ENCODE results near the gene ZFP36.

The ZFP36 gene

GRCh38 chr19:39382991-39383828 is 23.4 kb upstream of the ZFP36 start:
- H3K27ac ChIP-seq: peak overlapping the region; percentile 32
- no peak for DNase-seq (ENCODE audit: low read depth, low spot score)

GRCh38 chr19:39384839-39385568 is 21.6 kb upstream of the ZFP36 start:
- DNase-seq (ENCODE audit: low read depth, low spot score): no peak
- no peak overlapping the region for H3K27ac ChIP-seq

GRCh38 chr19:39385629-39386411 is 20.8 kb upstream of the ZFP36 start:
- no peak overlapping the region for H3K27ac ChIP-seq
- DNase-seq (ENCODE audit: low read depth, low spot score): no peak

GRCh38 chr19:39386557-39386956 is 20.1 kb upstream of the ZFP36 start:
- DNase-seq (ENCODE audit: low read depth, low spot score): no peak
- H3K27ac ChIP-seq: no peak overlapping the region

- DNase-seq (ENCODE audit: low read depth, low spot score): no peak
- H3K27ac ChIP-seq: no peak overlapping the region
Observed at GRCh38 chr19:39388657-39389056, 18.0 kb upstream of the ZFP36 start.

GRCh38 chr19:39389631-39390414 is 16.8 kb upstream of the ZFP36 start:
- peak overlapping the region; percentile 92 for H3K27ac ChIP-seq
- DNase-seq (ENCODE audit: low read depth, low spot score): no peak

- H3K27ac ChIP-seq: peak overlapping the region; percentile 92
- no peak for DNase-seq (ENCODE audit: low read depth, low spot score)
Observed at GRCh38 chr19:39390451-39390750, 16.2 kb upstream of the ZFP36 start.

GRCh38 chr19:39390751-39391437 is 15.8 kb upstream of the ZFP36 start, which contains the start of the genes MED29 and PAF1:
MED29 (plus strand) TSS chr19:39391378; CDS start chr19:39391423, 45 bp downstream.
PAF1 (minus strand) TSS chr19:39391106; CDS start chr19:39390864, 242 bp downstream.
- peak; percentile 97 for DNase-seq (ENCODE audit: low read depth, low spot score)
- H3K27ac ChIP-seq: peak within 1 kb of the TSS; percentile 92

- peak overlapping the region; percentile 99 for H3K27ac ChIP-seq
Observed at GRCh38 chr19:39397360-39398296, 9.0 kb upstream of the ZFP36 start.

GRCh38 chr19:39398297-39398864 is 8.3 kb upstream of the ZFP36 start:
- DNase-seq (ENCODE audit: low read depth, low spot score): peak; percentile 89
- H3K27ac ChIP-seq: peak overlapping the region; percentile 99

More at GRCh38 chr19:39397360-39398296, 9.0 kb upstream of the ZFP36 start:
- DNase-seq (ENCODE audit: low read depth, low spot score): no peak

GRCh38 chr19:39399668-39400050 is 7.0 kb upstream of the ZFP36 start:
- no peak for DNase-seq (ENCODE audit: low read depth, low spot score)
- peak overlapping the region; percentile 99 for H3K27ac ChIP-seq

- peak overlapping the region; percentile 99 for H3K27ac ChIP-seq
- DNase-seq (ENCODE audit: low read depth, low spot score): no peak
Observed at GRCh38 chr19:39400061-39400460, 6.6 kb upstream of the ZFP36 start.

GRCh38 chr19:39401070-39401548 is 5.5 kb upstream of the ZFP36 start:
- H3K27ac ChIP-seq: peak overlapping the region; percentile 100
- DNase-seq (ENCODE audit: low read depth, low spot score): no peak

GRCh38 chr19:39401549-39402345 is 4.9 kb upstream of the ZFP36 start:
- peak; percentile 89 for DNase-seq (ENCODE audit: low read depth, low spot score)
- peak overlapping the region; percentile 100 for H3K27ac ChIP-seq

GRCh38 chr19:39402346-39403300 is 4.0 kb upstream of the ZFP36 start:
- no peak for DNase-seq (ENCODE audit: low read depth, low spot score)
- H3K27ac ChIP-seq: peak overlapping the region; percentile 100
